SJCRH30 (cell line): ENCODE data around the gene TIAM2. TPM values are rescaled to one million over a fixed set of nuclear protein-coding genes. Genes with fewer than 3 reads are reported as not detected.

Experiments
- DNase-seq, 2 experiments: peaks; one replicate each; pipeline ENCODE4 v3.0.0-alpha.2; 2015 to 2020
- H3K27ac ChIP-seq: fragments of 250-450 bp; sonication (Bioruptor Pico); 2 replicates; pipeline ENCODE4 v1.5.1; 2020; ENCODE audit warnings: mild to moderate bottlenecking, moderate library complexity
- H3K27me3 ChIP-seq: fragments of 250-450 bp; sonication (Bioruptor Pico); 2 replicates; pipeline ENCODE4 v1.5.1; 2020; ENCODE audit warnings: mild to moderate bottlenecking, moderate library complexity
- H3K36me3 ChIP-seq: fragments of 250-450 bp; sonication (Bioruptor Pico); 2 replicates; pipeline ENCODE4 v1.5.1; 2020; ENCODE audit warnings: mild to moderate bottlenecking, moderate library complexity
- H3K4me1 ChIP-seq: fragments of 250-450 bp; sonication (Bioruptor Pico); 2 replicates; pipeline ENCODE4 v1.5.1; 2020; ENCODE audit warnings: mild to moderate bottlenecking, moderate library complexity
- H3K4me3 ChIP-seq: fragments of 250-450 bp; sonication (Bioruptor Pico); 2 replicates; pipeline ENCODE4 v1.5.1; 2020; ENCODE audit warnings: mild to moderate bottlenecking, moderate library complexity
- H3K9me3 ChIP-seq: fragments of 250-450 bp; sonication (Bioruptor Pico); replicated peaks from 2 replicates; pipeline ENCODE4 v1.5.1; 2020; ENCODE audit warnings: mild to moderate bottlenecking, moderate library complexity
- total RNA-seq: library from RNA; depleted of rRNA; stranded (reverse); fragments of >200 nt; shearing (Covaris generic); gene quantifications from 2 replicates; pipeline ENCODE4 v1.2.3, GENCODE V29; 2014

Gene TIAM2
- total RNA-seq, 1 experiment from 2014 or later, result 23.8 TPM

- Histone ChIP-seq H3K27ac (no peak overlapping the region), H3K4me1 (peaks cover 16% of the 10 kb centered on the region), H3K9me3 (no peaks in the 10 kb centered on the region), H3K36me3 (peaks cover 2% of the 10 kb centered on the region; the same call in 1 of the 2 replicates), H3K4me3 (no peak overlapping the region), H3K27me3 (no peaks in the 10 kb centered on the region)
- no peak for DNase-seq
Measured at GRCh38 chr6:155190677-155191076, 195.6 kb downstream of the TIAM2 start.

- H3K36me3 ChIP-seq, result peaks cover 5% of the 10 kb centered on the region; the same call in 1 of the 2 replicates
- H3K27ac ChIP-seq, result no peak overlapping the region
- no peaks in the 10 kb centered on the region for H3K27me3 ChIP-seq
- peaks cover 9% of the 10 kb centered on the region for H3K4me1 ChIP-seq
- H3K4me3 ChIP-seq, result no peak overlapping the region
- no peak for DNase-seq
- no peaks in the 10 kb centered on the region for H3K9me3 ChIP-seq
Measured at GRCh38 chr6:155193526-155193925, 198.4 kb downstream of the TIAM2 start.

- Histone ChIP-seq H3K4me1 (peaks cover under 1% of the 10 kb centered on the region; the same call in 1 of the 2 replicates), H3K36me3 (peaks cover 5% of the 10 kb centered on the region; the same call in 1 of the 2 replicates), H3K27ac (no peak overlapping the region), H3K27me3 (no peaks in the 10 kb centered on the region), H3K9me3 (no peaks in the 10 kb centered on the region), H3K4me3 (no peak overlapping the region)
- DNase-seq, result no peak
Measured at GRCh38 chr6:155194399-155194798, 199.3 kb downstream of the TIAM2 start.

GRCh38 chr6:155195903-155196302, 200.8 kb downstream of the TIAM2 start:
- Histone ChIP-seq H3K4me3 (no peak overlapping the region), H3K27ac (no peak overlapping the region), H3K4me1 (no peaks in the 10 kb centered on the region), H3K9me3 (no peaks in the 10 kb centered on the region), H3K36me3 (peaks cover 6% of the 10 kb centered on the region; the same call in 1 of the 2 replicates), H3K27me3 (no peaks in the 10 kb centered on the region)
- no peak for DNase-seq

- H3K36me3 ChIP-seq, result peaks cover 9% of the 10 kb centered on the region; the same call in 1 of the 2 replicates
- no peaks in the 10 kb centered on the region for H3K27me3 ChIP-seq
- DNase-seq, result no peak
- no peak overlapping the region for H3K4me3 ChIP-seq
- no peak overlapping the region for H3K27ac ChIP-seq
- no peaks in the 10 kb centered on the region for H3K4me1 ChIP-seq
- no peaks in the 10 kb centered on the region for H3K9me3 ChIP-seq
Measured at GRCh38 chr6:155196911-155197310, 201.8 kb downstream of the TIAM2 start.

- Histone ChIP-seq H3K27ac (no peak overlapping the region), H3K36me3 (peaks cover 7% of the 10 kb centered on the region; the same call in 1 of the 2 replicates), H3K27me3 (no peaks in the 10 kb centered on the region), H3K4me1 (peaks cover 3% of the 10 kb centered on the region; the same call in 1 of the 2 replicates), H3K9me3 (no peaks in the 10 kb centered on the region), H3K4me3 (no peak overlapping the region)
- no peak for DNase-seq
Measured at GRCh38 chr6:155197932-155198331, 202.8 kb downstream of the TIAM2 start.

GRCh38 chr6:155200012-155200411, 204.9 kb downstream of the TIAM2 start:
- H3K9me3 ChIP-seq, result no peaks in the 10 kb centered on the region

GRCh38 chr6:155201461-155202226, 206.5 kb downstream of the TIAM2 start:
- Histone ChIP-seq H3K4me3 (no peak overlapping the region), H3K9me3 (no peaks in the 10 kb centered on the region), H3K4me1 (peaks cover 3% of the 10 kb centered on the region; the same call in 1 of the 2 replicates), H3K36me3 (peaks cover 7% of the 10 kb centered on the region; the same call in 1 of the 2 replicates), H3K27ac (no peak overlapping the region), H3K27me3 (no peaks in the 10 kb centered on the region)
- DNase-seq, result no peak

More at GRCh38 chr6:155200012-155200411, 204.9 kb downstream of the TIAM2 start:
- H3K4me3 ChIP-seq, result no peak overlapping the region
- peaks cover 7% of the 10 kb centered on the region; the same call in 1 of the 2 replicates for H3K36me3 ChIP-seq
- no peak overlapping the region for H3K27ac ChIP-seq
- peaks cover 3% of the 10 kb centered on the region; the same call in 1 of the 2 replicates for H3K4me1 ChIP-seq
- no peaks in the 10 kb centered on the region for H3K27me3 ChIP-seq
- no peak for DNase-seq

GRCh38 chr6:155207223-155207622, 212.1 kb downstream of the TIAM2 start:
- no peak overlapping the region for H3K27ac ChIP-seq

GRCh38 chr6:155212106-155212505, 217.0 kb downstream of the TIAM2 start:
- Histone ChIP-seq H3K27ac (peak overlapping the region; percentile 52), H3K4me1 (peaks cover 15% of the 10 kb centered on the region)

More at GRCh38 chr6:155207223-155207622, 212.1 kb downstream of the TIAM2 start:
- peaks cover 2% of the 10 kb centered on the region for H3K4me1 ChIP-seq
- peaks cover 11% of the 10 kb centered on the region for H3K36me3 ChIP-seq
- DNase-seq, result no peak
- peaks cover 5% of the 10 kb centered on the region; the same call in 1 of the 2 replicates for H3K9me3 ChIP-seq
- no peaks in the 10 kb centered on the region for H3K27me3 ChIP-seq
- H3K4me3 ChIP-seq, result no peak overlapping the region

GRCh38 chr6:155212616-155213380, 217.7 kb downstream of the TIAM2 start:
- Histone ChIP-seq H3K4me3 (no peak overlapping the region), H3K27ac (peak overlapping the region; percentile 52)
- DNase-seq, result peak; percentile 80

More at GRCh38 chr6:155212106-155212505, 217.0 kb downstream of the TIAM2 start:
- Histone ChIP-seq H3K4me3 (no peak overlapping the region), H3K27me3 (no peaks in the 10 kb centered on the region), H3K9me3 (peaks cover 5% of the 10 kb centered on the region; the same call in 1 of the 2 replicates), H3K36me3 (peaks cover 12% of the 10 kb centered on the region)
- DNase-seq, result no peak

GRCh38 chr6:155213611-155214372, 218.7 kb downstream of the TIAM2 start:
- no peak for DNase-seq
- H3K4me3 ChIP-seq, result no peak overlapping the region
- no peaks in the 10 kb centered on the region for H3K27me3 ChIP-seq
- H3K27ac ChIP-seq, result peak overlapping the region; percentile 52; the same call in 1 of the 2 replicates
- peaks cover 12% of the 10 kb centered on the region for H3K36me3 ChIP-seq
- H3K4me1 ChIP-seq, result peaks cover 15% of the 10 kb centered on the region
- H3K9me3 ChIP-seq, result peaks cover 5% of the 10 kb centered on the region; the same call in 1 of the 2 replicates

More at GRCh38 chr6:155212616-155213380, 217.7 kb downstream of the TIAM2 start:
- peaks cover 5% of the 10 kb centered on the region; the same call in 1 of the 2 replicates for H3K9me3 ChIP-seq
- peaks cover 12% of the 10 kb centered on the region for H3K36me3 ChIP-seq
- H3K27me3 ChIP-seq, result no peaks in the 10 kb centered on the region
- H3K4me1 ChIP-seq, result peaks cover 15% of the 10 kb centered on the region

GRCh38 chr6:155215906-155216305, 220.8 kb downstream of the TIAM2 start:
- peaks cover 5% of the 10 kb centered on the region; the same call in 1 of the 2 replicates for H3K9me3 ChIP-seq
- H3K4me3 ChIP-seq, result no peak overlapping the region
- DNase-seq, result no peak
- H3K36me3 ChIP-seq, result peaks cover 12% of the 10 kb centered on the region
- no peak overlapping the region for H3K27ac ChIP-seq
- peaks cover 15% of the 10 kb centered on the region for H3K4me1 ChIP-seq
- H3K27me3 ChIP-seq, result no peaks in the 10 kb centered on the region
